ENCODE measurements around the gene KCNF1. TPM values are rescaled to one million over a fixed set of nuclear protein-coding genes. Genes with fewer than 3 reads are reported as not detected.

The KCNF1 gene
- total RNA-seq, 4 donors from 2014 or later = 0.22 to 0.42 TPM; not detected in 2

DNA sequence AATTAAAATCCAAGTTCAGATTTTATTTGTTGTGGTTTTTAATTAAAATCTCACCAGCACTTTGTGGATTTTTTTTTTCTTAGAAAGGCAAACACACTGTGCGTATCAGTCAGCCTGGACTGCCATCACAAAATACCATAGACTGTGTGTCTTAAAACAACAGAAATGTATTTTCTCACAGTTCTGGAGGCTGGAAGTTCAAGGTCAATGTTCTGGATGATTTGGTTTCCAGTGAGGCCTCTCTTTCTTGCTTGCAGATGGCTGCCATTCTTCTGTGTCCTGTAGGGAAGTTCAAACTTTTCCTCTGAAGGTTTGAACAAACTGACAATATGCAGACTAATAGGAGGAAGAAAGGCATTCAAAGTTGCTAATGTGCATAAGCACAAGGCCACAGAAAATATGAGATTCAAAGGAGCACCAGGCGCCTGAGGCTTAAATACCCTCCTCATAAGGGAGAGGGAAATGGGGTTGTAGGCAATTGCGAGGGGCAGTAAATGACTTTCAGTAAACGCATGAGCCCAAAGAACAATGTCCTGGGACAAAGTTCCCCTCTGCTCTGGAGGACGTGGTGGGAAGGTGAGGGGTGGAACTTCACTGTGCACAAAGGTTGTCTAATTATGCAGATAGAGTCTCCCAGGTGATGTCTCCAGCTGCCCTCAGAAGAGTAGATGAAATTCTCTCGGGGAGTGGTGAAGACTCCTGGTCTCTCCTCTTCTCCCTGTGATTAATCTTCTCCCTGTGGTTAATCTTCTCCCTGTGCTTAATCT lies 26.5 kb upstream of the KCNF1 start:
- 89 to 90% methylated on average over 6 of the region's 6 CpGs for WGBS, 2 donors
- H3K4me3 ChIP-seq = no peak overlapping the region
- H3K4me1 ChIP-seq = peaks cover 0 to 16% (median 13%) of the 10 kb centered on the region in 4 donors
- TF ChIP-seq EP300 (IDR thresholded peaks at IDR 0.05) (no peak), POLR2A (IDR thresholded peaks at IDR 0.05) (no peak)
- TF ChIP-seq, protein P1, sequence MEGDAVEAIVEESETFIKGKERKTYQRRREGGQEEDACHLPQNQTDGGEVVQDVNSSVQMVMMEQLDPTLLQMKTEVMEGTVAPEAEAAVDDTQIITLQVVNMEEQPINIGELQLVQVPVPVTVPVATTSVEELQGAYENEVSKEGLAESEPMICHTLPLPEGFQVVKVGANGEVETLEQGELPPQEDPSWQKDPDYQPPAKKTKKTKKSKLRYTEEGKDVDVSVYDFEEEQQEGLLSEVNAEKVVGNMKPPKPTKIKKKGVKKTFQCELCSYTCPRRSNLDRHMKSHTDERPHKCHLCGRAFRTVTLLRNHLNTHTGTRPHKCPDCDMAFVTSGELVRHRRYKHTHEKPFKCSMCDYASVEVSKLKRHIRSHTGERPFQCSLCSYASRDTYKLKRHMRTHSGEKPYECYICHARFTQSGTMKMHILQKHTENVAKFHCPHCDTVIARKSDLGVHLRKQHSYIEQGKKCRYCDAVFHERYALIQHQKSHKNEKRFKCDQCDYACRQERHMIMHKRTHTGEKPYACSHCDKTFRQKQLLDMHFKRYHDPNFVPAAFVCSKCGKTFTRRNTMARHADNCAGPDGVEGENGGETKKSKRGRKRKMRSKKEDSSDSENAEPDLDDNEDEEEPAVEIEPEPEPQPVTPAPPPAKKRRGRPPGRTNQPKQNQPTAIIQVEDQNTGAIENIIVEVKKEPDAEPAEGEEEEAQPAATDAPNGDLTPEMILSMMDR (IDR thresholded peaks at IDR 0.05) = no peak
- no peak for DNase-seq (ENCODE audit: low spot score in 2 of 2)
- H3K36me3 ChIP-seq = no peaks in the 10 kb centered on the region
- H3K27me3 ChIP-seq = no peaks in the 10 kb centered on the region
- H3K27ac ChIP-seq = no peak overlapping the region
- no peaks in the 10 kb centered on the region for H3K9me3 ChIP-seq

DNA sequence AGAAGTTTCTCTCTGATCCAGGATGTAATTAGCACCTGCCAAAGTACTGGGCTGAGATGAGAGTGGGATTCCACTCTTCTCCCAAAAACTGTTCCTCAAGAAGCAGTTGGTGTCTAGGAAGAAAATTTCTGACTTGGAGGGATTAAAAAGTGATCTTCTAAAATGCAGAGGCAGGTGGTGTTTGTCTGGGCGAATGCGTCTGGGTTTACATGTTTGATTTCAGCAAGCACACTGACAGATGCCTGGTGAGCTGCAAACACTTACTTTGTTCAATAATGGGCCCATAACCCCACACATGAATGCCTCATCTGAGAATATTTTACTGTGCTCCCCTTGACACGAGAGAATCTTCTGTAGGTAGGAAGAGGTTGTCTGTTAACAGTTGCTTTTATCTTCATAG lies 24.3 kb upstream of the KCNF1 start:
- 83 to 86% methylated on average over 3 of the region's 3 CpGs for WGBS, 2 donors
- Histone ChIP-seq H3K4me1 (peaks cover 0 to 16% (median 13%) of the 10 kb centered on the region in 4 donors), H3K27me3 (no peaks in the 10 kb centered on the region), H3K36me3 (no peaks in the 10 kb centered on the region), H3K9me3 (no peaks in the 10 kb centered on the region), H3K4me3 (no peak overlapping the region), H3K27ac (no peak overlapping the region)
- no peak for DNase-seq (ENCODE audit: low spot score in 2 of 2)
- no peak for TF ChIP-seq EP300 (IDR thresholded peaks at IDR 0.05)
- TF ChIP-seq, protein P1 (IDR thresholded peaks at IDR 0.05) = no peak
- TF ChIP-seq POLR2A (IDR thresholded peaks at IDR 0.05) = no peak

DNA sequence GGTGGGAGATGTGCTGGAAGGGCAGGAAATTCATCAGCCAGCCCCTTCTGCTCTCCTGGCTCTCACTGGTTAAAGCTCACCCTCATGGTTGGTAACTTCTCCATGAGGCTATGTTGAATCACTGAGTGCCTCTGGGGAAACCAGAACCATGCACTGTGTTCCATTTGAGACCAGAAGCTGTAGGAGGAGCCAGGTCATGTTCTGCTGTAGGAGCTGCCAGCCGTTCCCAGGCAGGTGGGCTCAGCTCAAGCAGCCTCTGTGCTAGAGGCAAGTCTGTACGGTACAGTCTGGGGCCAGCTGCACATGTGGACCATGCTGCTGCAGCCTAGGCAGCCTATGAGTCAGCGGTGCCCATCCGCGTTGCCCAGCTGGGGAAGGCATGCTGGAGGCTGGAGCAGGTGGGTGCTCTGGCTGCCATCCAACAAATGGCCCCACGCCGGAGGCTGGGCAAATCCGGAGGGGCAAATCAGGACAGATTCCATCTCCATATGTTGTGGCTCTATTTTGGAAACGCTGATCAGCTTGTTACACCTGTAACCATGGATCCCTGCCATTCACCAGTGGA lies 22.0 kb upstream of the KCNF1 start:
- Histone ChIP-seq H3K36me3 (no peaks in the 10 kb centered on the region), H3K4me1 (peaks cover 0 to 1% (median under 1%) of the 10 kb centered on the region in 4 donors), H3K9me3 (no peaks in the 10 kb centered on the region), H3K27me3 (no peaks in the 10 kb centered on the region), H3K4me3 (no peak overlapping the region), H3K27ac (no peak overlapping the region)
- 71 to 72% methylated on average over 7 to 8 of the region's 9 CpGs for WGBS, 2 donors
- no peak for TF ChIP-seq EP300 (IDR thresholded peaks at IDR 0.05)
- TF ChIP-seq, protein P1 (IDR thresholded peaks at IDR 0.05) = no peak
- TF ChIP-seq POLR2A (IDR thresholded peaks at IDR 0.05) = no peak
- DNase-seq (ENCODE audit: low spot score in 2 of 2) = no peak

DNA sequence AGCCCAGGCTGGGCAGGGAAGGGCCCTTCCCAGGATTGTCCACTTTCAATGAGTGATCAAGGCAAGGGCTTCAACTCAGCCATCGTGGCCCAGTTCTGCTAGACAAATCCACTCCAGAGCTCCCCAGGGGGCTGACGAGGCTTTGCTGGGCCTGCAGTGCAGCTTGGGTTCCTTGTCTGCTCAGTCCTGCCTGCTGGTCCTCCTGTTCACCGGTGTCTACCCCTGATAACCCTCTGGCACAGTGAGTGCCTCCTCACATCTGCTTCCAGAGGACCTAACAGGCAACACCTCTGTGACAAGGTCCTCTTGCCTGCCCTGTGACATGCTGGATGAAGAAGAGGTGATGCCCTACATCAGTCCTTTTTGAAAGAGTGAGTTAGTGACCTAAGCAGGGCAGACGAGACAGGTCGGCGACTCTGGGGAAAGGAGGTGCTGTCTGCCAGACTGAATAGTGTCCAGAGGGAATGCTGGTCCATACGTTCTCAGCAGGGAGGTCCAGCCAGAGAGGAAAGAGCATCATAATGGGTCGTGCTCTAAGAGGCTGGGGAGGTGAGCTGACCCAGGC lies 20.9 kb upstream of the KCNF1 start:
- Histone ChIP-seq H3K27me3 (no peaks in the 10 kb centered on the region), H3K27ac (no peak overlapping the region), H3K9me3 (no peaks in the 10 kb centered on the region), H3K36me3 (no peaks in the 10 kb centered on the region), H3K4me3 (no peak overlapping the region), H3K4me1 (no peaks in the 10 kb centered on the region)
- TF ChIP-seq POLR2A (IDR thresholded peaks at IDR 0.05) (no peak), EP300 (IDR thresholded peaks at IDR 0.05) (no peak)
- TF ChIP-seq, protein P1 (IDR thresholded peaks at IDR 0.05) = no peak
- WGBS, 2 donors = 71 to 81% methylated on average over 8 of the region's 8 CpGs
- no peak for DNase-seq (ENCODE audit: low spot score in 2 of 2)

DNA sequence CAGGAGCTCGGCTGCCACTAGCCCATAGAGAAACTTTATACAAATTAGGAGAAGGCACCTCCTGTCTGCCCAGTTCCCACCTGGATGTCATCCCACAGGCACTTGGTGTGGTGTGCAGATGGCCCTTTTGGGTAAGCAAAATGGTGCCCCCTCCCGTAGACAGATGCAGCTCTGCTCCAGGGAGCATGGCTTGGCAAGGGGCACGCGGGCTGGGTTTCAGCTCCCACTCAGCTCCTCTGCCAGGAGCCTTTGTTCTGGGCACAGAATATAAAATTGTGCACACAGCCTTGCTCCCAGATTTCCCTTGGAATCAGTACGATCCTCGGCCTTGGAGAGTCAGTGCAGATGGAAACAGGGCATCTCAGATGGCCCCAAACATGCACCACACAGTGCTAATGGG lies 20.3 kb upstream of the KCNF1 start:
- H3K27me3 ChIP-seq = no peaks in the 10 kb centered on the region
- no peaks in the 10 kb centered on the region for H3K36me3 ChIP-seq
- 84 to 88% methylated on average over 6 of the region's 6 CpGs for WGBS, 2 donors
- no peaks in the 10 kb centered on the region for H3K4me1 ChIP-seq
- no peaks in the 10 kb centered on the region for H3K9me3 ChIP-seq
- no peak for DNase-seq (ENCODE audit: low spot score in 2 of 2)
- no peak overlapping the region for H3K4me3 ChIP-seq
- TF ChIP-seq EP300 (IDR thresholded peaks at IDR 0.05) = no peak
- TF ChIP-seq, protein P1 (IDR thresholded peaks at IDR 0.05) = no peak
- TF ChIP-seq POLR2A (IDR thresholded peaks at IDR 0.05) = no peak
- no peak overlapping the region for H3K27ac ChIP-seq

All from tibial nerve (tissue), 4 donors.